ENCODE results near the gene GALNT6.
"Not testable (repeated sequence)": the region's sequence is repeated elsewhere in the genome, so short reads cannot be mapped to it uniquely, and the experiment has no call there.

Gene GALNT6

DNA sequence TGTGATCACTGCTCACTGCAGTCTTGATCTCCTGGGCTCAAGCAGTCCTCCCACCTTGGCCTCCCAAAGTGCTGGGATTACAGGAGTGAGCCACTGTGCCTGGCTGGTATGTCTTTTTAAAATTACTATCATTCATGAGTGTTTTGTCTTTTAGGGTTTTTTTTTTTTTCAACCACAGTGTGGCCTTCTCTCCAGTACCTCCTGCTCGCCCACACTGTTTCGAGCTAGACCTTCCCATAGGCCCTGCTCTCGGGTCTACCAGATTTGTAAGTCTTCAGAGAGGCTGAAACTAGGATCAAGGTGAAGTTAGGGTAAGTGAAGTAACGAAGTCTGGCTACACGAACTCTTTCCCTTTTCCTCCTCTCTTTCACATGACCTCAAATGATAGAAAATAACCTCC is 68.8 kb downstream of the GALNT6 start:
- no peak for DNase-seq

DNA sequence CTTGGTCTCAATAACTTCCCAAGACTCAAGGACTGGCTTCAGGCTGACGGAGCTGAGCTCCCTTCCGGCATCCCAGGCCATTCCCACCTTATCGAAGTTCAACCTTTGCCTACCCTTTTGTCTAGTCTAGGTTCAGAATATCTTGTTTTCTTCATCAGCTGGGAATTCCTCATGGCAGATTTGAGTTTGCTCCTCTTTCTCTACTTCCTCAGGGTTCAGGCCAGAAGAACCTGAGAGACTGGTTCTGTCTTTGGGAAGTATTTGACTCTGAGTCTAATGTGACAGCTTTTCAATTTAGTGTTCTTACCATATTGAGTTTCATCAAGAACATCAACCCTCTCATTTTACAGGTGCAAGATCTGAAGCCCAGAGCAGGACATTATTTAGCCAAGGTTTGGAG is 69.3 kb downstream of the GALNT6 start:
- DNase-seq: no peak

DNA sequence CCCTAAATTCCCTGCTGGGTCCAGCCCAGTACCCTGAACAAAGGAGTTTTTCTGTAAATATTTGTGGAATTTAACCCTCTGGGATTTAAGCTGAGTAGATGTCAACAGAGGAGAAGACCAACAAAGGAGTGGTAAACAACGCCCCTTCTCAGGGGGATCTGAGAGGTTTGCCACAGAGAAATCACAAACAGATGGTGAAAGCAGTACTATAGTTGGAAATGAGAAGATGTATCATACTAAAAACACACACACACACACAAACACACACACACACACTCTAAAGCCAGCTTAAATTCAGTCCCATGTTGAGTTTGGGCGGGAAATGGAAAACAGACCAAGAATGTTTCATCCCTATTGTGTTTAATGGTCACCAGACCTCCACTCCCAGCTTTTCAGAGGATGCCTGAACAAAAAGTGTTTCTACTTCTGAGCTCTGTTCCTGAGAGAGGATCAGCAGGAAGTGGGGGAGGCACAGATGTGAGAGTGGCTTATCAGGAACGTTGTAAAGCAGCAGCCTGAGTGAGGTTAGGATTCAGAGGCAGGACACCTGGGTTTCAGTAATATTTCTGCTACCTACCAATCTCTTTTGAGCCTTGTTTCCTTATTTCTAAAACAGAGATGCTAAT is 70.4 kb downstream of the GALNT6 start:
- no peak for DNase-seq

DNA sequence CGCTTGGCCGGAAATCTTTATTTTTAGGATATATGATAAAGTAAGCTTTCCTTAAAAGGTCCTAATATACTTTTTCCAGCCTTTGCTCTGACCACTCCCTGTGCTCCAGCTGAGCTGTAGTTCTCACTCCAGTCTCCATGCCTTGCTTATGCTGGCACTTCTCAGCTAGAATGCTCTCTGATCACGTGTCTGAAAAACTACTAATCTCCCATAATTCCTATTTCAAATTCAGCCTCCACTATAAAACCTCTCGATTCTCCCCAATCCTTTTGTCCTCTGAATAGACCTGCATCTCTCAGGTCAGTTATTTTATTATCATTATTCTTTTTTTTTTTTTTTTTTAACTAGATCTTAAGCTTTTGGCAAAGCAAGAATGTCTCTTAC is 70.9 kb downstream of the GALNT6 start:
- DNase-seq: no peak

DNA sequence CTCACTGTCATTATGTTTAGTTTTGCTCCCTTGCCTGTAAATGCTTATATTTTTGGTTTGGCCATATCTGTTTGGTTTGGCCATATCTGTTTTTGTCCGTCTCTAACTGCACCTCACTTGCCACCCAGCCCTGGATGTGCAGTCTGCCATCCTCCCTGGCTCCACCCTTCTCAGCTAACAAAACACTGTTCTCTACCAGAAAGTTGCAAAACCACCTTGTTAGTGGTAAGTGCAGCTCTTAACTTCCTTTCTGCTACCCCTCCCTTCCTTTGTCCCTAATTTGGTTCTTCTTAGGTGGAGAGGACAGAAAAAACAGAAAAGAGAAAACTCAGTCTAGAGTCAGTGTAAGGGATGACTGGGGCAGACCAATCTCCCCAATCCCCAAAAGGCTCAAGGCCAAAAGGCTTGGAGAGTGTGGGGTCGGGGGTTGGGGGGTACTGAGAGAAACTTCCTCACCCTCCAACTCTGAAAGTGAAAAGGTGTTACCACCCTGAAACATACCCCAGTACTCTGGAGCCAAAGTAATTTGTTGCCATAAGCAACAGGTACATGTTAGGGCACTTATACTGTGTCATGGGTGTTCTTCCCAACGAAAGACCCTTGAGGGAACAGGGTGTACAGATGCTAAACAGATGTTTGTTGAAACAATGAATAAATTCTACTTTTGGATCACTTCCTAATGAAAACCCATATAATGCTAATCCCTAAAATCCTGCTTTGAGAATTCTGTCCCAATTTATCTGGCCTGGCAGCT is 72.2 kb downstream of the GALNT6 start:
- peak; percentile 90 to 93 for DNase-seq

DNA sequence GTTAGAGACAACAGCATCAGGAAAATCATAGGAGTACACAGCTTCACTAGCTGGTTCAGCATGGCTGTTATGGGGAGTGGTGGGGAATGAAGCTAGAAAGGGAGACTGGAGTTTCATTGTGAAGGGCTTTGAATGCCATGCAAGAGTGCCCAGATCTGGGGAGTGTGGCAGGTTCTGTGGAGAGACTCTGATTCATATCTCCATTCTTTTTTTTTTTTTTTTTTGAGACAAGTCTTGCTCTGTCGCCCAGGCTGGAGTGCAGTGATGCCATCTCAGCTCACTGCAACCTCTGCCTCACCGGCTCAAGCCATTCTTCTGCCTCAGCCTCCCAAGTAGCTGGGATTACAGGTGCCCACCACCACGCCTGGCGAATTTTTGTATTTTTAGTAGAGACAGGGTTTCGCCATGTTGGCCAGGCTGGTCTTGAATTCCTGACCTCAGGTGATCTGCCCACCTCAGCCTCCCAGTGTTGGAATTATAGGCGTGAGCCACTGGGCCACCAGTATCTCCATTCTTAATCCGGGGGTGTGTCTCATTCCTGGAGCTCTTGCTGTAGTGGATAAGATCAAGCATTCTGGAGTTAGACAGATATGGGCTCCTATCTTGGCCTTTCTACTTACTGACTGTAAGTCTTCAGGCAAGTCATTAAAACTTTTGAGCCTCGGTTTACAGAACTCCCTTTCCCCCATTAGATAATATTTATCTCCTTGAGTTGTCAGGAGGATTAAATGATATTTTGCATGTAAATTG is 73.0 kb downstream of the GALNT6 start:
- not testable (repeated sequence) for DNase-seq

DNA sequence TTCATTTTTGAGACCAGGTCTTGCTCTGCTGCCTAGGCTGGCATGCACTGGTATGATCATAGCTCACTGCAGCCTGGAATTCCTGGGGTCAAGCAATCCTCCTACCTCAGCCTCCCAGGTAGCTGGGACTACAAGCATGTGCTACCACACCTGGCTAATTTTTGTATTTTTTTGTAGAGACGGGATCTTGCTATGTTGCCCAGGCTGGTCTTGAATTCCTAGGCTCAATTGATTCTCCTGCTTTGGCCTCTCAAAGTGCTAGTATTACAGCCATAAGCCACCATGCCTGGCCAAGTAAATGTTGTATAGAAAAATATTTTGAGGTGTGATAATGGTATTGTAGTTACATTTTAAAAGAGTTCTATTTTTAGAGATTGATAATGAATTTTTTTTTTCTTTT is 79.8 kb downstream of the GALNT6 start:
- DNase-seq: no peak

DNA sequence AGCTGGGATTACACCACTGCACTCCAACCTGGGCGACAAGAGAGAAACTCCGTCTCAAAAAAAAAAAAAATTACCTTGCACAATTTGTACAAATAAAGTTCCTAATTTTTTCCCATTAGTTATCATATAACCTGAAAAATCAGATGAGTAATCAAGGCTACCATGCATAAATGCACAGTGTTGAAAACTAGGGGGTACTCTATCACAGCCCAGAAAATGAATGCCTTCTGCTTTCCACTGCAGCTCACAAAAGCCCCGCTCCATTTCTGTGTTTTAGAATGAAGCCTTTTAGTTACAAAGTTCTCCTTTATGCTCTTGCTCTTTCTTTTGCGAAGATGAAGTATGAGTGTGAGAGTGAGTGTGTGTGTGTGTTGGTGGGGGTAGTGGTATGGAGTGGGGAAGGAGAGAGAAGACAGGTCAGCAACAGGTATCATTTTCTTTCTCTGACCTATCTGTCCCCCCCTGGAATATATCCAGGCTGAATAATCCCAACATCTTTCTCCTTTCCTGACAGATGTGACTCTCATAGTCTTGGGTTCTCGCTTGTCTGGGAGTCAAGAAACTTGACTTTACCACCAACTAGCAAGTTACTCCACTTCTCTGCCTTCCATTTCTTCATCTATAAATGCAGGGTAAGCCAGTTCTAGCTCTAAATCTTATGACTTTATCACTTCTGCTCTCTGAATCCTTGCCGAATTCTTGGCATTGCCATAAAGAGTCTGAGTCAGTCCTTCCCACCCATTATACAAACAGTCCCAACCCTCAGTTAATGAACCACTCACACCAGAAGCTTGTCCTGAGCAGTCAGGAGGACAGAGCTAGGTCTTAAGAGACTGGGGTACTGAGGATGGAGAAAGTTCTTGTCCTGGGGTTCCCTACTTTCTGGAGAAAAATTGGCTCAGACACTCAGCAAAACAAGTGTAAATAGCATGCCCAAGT is 83.3 kb downstream of the GALNT6 start:
- DNase-seq: no peak

DNA sequence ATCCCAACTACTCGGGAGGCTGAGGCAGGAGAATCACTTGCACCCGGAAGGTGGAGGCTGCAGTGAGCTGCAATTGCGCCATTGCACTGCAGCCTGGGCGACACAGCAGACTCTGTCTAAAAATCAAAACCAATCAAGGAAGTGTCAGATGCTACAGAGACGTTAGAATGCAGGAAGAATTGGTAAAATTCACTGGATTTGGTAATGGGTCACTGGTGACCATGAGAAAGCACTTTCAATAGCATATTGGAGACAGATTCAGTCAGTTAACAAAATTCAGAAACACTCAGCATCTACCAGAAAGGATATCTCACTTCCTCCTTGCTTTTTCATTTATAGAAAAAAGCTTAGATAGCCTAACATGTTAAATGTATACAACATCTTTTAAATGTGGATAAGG is 84.7 kb downstream of the GALNT6 start:
- no peak for DNase-seq
